Astrocyte of the spinal cord (primary cell): ENCODE data around the gene LPP.
"Not testable (repeated sequence)": the region's sequence is repeated elsewhere in the genome, so short reads cannot be mapped to it uniquely, and the experiment has no call there.

Source experiments
- DNase-seq: peaks from one replicate; pipeline ENCODE4 v3.0.0; 2011; ENCODE audit warnings: low read depth, low spot score
- H3K4me3 ChIP-seq: 2 replicates; pipeline ENCODE4 v1.5.1; 2011; ENCODE audit warnings: low read depth, mild to moderate bottlenecking, low read length, moderate library complexity
- in situ Hi-C: cut with HindIII; loops from 2 replicates; pipeline ENCODE4 v1.10.0; 2017; ENCODE audit warnings: low sequenced_read_pairs
- TF ChIP-seq, protein P1 (sequence below): IDR thresholded peaks from 2 replicates; pipeline ENCODE4 v1.5.1; 2012; ENCODE audit warnings: low read depth, mild to moderate bottlenecking, low read length, inconsistent platforms

LPP gene

DNA sequence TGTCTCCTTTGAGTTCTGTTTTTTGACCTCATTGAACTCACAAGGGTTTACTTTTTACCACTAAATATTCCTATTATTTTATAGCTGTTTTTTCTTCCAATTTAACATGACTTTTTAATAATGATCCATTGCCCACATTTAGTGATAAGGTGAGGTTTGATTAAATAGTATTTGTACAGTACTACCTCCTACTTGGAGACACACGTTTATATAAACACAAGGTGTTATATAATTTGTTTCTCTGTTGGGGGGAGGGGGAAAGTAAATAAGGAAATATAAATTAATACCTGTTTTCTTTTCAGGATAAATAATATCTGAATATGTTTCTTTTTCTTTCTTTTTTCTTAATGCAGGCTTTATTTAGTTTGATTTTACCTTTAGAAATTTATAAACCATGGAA lies 281.3 kb downstream of the LPP start:
- in situ Hi-C loops = no loop called here
- H3K4me3 ChIP-seq = no peak overlapping the region
- DNase-seq = no peak
- TF ChIP-seq, protein P1, sequence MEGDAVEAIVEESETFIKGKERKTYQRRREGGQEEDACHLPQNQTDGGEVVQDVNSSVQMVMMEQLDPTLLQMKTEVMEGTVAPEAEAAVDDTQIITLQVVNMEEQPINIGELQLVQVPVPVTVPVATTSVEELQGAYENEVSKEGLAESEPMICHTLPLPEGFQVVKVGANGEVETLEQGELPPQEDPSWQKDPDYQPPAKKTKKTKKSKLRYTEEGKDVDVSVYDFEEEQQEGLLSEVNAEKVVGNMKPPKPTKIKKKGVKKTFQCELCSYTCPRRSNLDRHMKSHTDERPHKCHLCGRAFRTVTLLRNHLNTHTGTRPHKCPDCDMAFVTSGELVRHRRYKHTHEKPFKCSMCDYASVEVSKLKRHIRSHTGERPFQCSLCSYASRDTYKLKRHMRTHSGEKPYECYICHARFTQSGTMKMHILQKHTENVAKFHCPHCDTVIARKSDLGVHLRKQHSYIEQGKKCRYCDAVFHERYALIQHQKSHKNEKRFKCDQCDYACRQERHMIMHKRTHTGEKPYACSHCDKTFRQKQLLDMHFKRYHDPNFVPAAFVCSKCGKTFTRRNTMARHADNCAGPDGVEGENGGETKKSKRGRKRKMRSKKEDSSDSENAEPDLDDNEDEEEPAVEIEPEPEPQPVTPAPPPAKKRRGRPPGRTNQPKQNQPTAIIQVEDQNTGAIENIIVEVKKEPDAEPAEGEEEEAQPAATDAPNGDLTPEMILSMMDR = no peak

DNA sequence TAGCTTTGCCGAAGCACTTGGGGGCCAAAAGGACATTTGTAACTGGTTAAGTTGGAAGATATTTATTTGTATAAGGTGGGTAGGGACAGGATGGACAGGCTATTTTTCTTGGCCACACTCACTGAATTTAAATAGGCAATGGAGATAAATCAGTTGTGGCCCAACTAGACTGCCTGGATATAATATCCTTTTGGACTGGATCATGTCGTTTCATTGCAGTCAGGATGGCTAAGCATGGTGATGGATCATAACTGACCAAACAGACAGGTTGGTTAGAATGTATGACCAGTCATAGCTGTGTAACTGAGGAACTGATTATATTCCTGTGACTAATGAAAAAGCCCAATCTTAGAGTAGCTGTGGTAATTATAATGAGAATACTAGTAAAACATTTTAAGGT lies 284.0 kb downstream of the LPP start:
- in situ Hi-C loops = no loop called here

DNA sequence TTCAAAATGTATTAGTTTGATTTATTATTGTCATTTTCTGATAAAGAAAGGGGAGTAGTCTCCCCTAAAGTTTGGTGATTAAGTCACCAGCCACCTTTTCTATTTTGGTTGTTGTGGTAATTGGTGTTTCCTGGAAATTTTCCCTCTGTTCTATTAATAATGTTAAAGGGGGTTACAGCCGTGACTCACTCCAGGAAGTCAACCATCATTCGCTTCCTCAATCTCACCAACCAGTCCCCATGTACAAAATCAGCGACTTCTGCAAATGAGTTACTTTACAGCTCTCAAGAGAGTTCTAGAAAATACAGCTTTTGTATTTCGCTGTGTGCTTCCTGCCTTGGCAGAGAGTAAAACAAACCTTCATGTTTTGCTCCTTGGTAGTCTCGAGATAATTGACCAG lies 285.1 kb downstream of the LPP start:
- H3K4me3 ChIP-seq = no peak overlapping the region
- in situ Hi-C loops = no loop called here
- TF ChIP-seq, protein P1 = no peak
- DNase-seq = no peak

More for the DNA sequence above, 284.0 kb downstream of the LPP start:
- TF ChIP-seq, protein P1 = no peak
- DNase-seq = no peak
- H3K4me3 ChIP-seq = no peak overlapping the region

DNA sequence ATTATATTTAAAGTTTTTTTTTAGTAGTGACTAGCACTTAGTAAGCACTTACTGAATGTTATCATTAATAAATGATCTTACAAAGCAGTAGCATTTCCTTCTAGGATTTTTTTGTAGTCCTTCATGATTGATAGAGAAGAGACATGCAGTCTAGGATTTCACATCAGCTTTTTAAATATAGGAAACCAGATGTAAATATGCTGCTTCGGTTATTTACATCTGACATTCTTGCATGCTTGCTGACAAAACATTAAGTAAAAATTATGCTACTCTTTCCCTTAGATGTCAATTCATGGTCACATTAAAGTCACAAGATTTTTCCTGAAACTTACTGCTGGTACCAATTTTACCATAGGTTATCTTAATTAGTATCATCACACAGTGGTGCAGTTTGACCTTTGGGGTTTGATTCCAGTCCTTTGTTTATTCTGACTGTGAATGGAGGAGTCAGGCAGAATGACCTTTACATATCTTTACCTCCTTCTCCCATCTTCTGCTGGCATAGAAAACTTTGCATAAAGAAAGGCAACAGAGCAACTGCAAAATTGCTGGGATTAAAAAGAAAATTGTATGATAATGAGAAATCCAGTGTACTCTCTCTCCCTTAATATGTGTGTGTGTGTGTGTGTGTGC lies 286.5 kb downstream of the LPP start:
- DNase-seq = no peak
- in situ Hi-C loops = no loop called here
- TF ChIP-seq, protein P1 = no peak
- no peak overlapping the region for H3K4me3 ChIP-seq

DNA sequence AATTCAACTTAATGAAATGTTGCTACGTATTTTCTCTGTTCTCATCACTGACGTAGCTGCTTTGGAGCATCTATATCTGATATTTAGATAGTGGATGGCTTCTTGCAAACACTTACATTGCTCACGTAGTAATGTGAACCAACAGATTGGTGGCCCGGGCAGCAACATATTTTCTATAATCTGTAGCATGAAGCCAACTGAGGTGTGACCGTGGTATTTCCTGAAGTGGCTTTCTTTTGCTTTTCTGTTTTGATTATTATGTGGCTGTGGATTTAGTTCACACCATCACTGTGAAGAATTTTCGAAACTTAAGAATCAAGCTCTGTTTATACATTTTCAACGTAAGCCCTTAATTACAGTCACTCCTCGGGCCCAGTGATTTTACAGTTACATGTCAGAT lies 288.5 kb downstream of the LPP start:
- TF ChIP-seq, protein P1 = no peak
- no peak for DNase-seq
- no peak overlapping the region for H3K4me3 ChIP-seq
- in situ Hi-C loops = no loop called here

DNA sequence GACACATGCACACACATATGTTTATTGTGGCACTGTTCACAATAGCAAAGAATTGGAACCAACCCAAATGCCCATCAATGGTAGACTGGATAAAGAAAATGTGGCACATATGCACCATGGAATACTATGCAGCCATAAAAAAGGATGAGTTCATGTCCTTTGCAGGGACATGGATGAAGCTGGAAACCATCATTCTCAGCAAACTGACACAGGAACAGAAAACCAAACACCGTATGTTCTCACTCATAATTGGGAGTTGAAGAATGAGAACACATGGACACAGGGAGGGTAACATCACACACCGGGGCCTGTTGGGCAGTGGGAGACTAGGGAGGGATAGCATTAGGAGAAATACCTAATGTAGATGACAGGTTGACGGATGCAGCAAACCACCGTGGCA lies 291.2 kb downstream of the LPP start:
- H3K4me3 ChIP-seq, in situ Hi-C loops, DNase-seq: not testable (repeated sequence)

DNA sequence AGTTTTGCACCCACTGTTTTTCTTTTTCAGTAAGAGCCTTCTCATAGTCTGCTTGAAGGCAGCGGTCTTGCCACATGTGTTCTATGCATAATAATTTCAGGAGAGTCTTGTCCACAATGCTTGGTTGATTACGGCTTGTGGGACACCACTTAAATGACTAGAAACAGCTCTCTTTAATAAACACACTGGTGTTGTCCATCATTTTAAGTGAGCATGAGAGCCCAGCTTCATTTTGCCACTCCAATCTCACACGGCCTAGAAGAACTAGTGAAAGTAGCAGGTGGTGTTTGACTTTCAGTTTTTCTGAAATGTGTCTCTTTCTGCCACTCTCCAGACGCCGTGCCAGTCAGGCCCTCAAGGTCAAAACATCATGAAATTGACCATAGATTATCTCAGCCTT lies 292.1 kb downstream of the LPP start:
- H3K4me3 ChIP-seq = no peak overlapping the region
- in situ Hi-C loops = no loop called here
- no peak for DNase-seq
- TF ChIP-seq, protein P1 = no peak
